SJCRH30 (cell line): Measurements from ENCODE around the gene CLDN20. TPM values are rescaled to one million over a fixed set of nuclear protein-coding genes. Genes with fewer than 3 reads are reported as not detected.
"Not testable (repeated sequence)": the region's sequence is repeated elsewhere in the genome, so short reads cannot be mapped to it uniquely, and the experiment has no call there.

Experiments
- DNase-seq, 2 experiments: peaks; one replicate each; pipeline ENCODE4 v3.0.0-alpha.2; 2015 to 2020
- H3K27ac ChIP-seq: fragments of 250-450 bp; sonication (Bioruptor Pico); 2 replicates; pipeline ENCODE4 v1.5.1; 2020; ENCODE audit warnings: mild to moderate bottlenecking, moderate library complexity
- H3K27me3 ChIP-seq: fragments of 250-450 bp; sonication (Bioruptor Pico); 2 replicates; pipeline ENCODE4 v1.5.1; 2020; ENCODE audit warnings: mild to moderate bottlenecking, moderate library complexity
- H3K36me3 ChIP-seq: fragments of 250-450 bp; sonication (Bioruptor Pico); 2 replicates; pipeline ENCODE4 v1.5.1; 2020; ENCODE audit warnings: mild to moderate bottlenecking, moderate library complexity
- H3K4me1 ChIP-seq: fragments of 250-450 bp; sonication (Bioruptor Pico); 2 replicates; pipeline ENCODE4 v1.5.1; 2020; ENCODE audit warnings: mild to moderate bottlenecking, moderate library complexity
- H3K4me3 ChIP-seq: fragments of 250-450 bp; sonication (Bioruptor Pico); 2 replicates; pipeline ENCODE4 v1.5.1; 2020; ENCODE audit warnings: mild to moderate bottlenecking, moderate library complexity
- H3K9me3 ChIP-seq: fragments of 250-450 bp; sonication (Bioruptor Pico); replicated peaks from 2 replicates; pipeline ENCODE4 v1.5.1; 2020; ENCODE audit warnings: mild to moderate bottlenecking, moderate library complexity
- total RNA-seq: library from RNA; depleted of rRNA; stranded (reverse); fragments of >200 nt; shearing (Covaris generic); gene quantifications from 2 replicates; pipeline ENCODE4 v1.2.3, GENCODE V29; 2014; rRNA removed

CLDN20 gene, protein sequence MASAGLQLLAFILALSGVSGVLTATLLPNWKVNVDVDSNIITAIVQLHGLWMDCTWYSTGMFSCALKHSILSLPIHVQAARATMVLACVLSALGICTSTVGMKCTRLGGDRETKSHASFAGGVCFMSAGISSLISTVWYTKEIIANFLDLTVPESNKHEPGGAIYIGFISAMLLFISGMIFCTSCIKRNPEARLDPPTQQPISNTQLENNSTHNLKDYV
- total RNA-seq = not detected in 2 replicates

DNA sequence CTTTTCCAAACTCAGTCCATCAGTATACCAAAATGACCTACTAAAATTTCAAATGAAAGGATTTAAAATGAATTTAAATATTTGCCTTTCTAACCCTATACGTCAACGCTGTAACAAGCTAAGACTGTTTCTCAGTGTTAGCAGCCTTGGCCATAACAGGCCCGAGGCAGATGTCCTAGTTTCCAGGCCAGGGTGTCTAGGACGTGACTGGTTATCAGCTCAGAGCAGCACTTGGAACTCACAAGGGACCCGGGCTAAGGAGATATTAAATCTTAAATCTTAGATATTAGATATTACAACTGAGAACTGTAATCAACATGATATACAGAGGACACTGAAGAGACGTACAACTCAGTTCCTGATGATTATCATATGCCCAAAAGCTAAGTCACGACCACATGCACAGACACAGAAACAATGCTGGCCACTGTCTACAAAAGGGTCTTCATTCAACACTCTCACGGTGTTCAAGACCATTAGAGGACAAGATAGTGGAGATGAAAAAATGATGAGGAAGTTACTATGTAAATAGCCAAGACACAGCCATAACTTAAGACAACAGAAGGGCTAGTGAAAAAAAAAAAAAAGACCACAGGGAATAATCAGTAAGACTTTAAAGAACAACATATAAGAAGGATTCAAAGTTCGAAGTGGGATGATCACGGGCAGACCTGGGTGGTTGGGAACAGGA is at the start of gene CLDN20:
Gene CLDN20, plus strand, starts transcription at position 641 of the 691 bp plus-strand sequence. CDS start 11,707 bp downstream, outside the sequence.
- no peaks in the 10 kb centered on the region for H3K9me3 ChIP-seq
- peaks cover 15% of the 10 kb centered on the region for H3K36me3 ChIP-seq
- no peak within 1 kb of the TSS for H3K27ac ChIP-seq
- no peak within 1 kb of the TSS for H3K4me3 ChIP-seq
- no peaks in the 10 kb centered on the region for H3K27me3 ChIP-seq
- no peak for DNase-seq
- H3K4me1 ChIP-seq = peaks cover 9% of the 10 kb centered on the region

- no peak for DNase-seq
- peaks cover 12% of the 10 kb centered on the region for H3K36me3 ChIP-seq
- H3K4me1 ChIP-seq = peaks cover 15% of the 10 kb centered on the region
- no peaks in the 10 kb centered on the region for H3K27me3 ChIP-seq
- H3K4me3 ChIP-seq = no peak overlapping the region
- no peak overlapping the region for H3K27ac ChIP-seq
- peaks cover 5% of the 10 kb centered on the region; the same call in 1 of the 2 replicates for H3K9me3 ChIP-seq
Measured at GRCh38 chr6:155215906-155216305, 47.9 kb upstream of the CLDN20 start.

GRCh38 chr6:155216312-155217046 is 47.3 kb upstream of the CLDN20 start:
- Histone ChIP-seq H3K4me3 (no peak overlapping the region), H3K9me3 (peaks cover 5% of the 10 kb centered on the region; the same call in 1 of the 2 replicates), H3K36me3 (peaks cover 8% of the 10 kb centered on the region), H3K27ac (no peak overlapping the region), H3K4me1 (peaks cover 15% of the 10 kb centered on the region), H3K27me3 (no peaks in the 10 kb centered on the region)
- no peak for DNase-seq

DNA sequence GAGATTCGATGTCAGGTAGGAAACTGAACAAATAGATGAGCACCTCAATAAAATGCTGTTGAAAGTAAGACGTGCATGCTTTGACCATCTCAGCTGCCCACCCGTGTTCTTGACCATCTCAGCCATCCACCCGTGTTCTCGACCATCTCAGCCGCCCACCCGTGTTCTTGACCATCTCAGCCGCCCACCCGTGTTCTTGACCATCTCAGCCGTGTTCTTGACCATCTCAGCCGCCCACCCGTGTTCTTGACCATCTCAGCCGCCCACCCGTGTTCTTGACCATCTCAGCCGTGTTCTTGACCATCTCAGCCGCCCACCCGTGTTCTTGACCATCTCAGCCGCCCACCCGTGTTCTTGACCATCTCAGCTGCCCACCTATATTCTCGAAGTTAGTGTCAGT is 45.1 kb upstream of the CLDN20 start:
- not testable (repeated sequence) for H3K36me3 ChIP-seq, H3K27ac ChIP-seq, H3K27me3 ChIP-seq, H3K4me1 ChIP-seq, DNase-seq, H3K9me3 ChIP-seq, H3K4me3 ChIP-seq

- Histone ChIP-seq H3K9me3 (no peaks in the 10 kb centered on the region), H3K4me1 (no peaks in the 10 kb centered on the region), H3K4me3 (no peak overlapping the region), H3K36me3 (no peaks in the 10 kb centered on the region; the same call in 1 of the 2 replicates), H3K27me3 (no peaks in the 10 kb centered on the region), H3K27ac (no peak overlapping the region)
- no peak for DNase-seq
Measured at GRCh38 chr6:155219299-155219698, 44.5 kb upstream of the CLDN20 start.

- no peaks in the 10 kb centered on the region for H3K9me3 ChIP-seq
- no peaks in the 10 kb centered on the region; the same call in 1 of the 2 replicates for H3K36me3 ChIP-seq
- no peak overlapping the region for H3K4me3 ChIP-seq
- H3K27ac ChIP-seq = no peak overlapping the region
- H3K4me1 ChIP-seq = no peaks in the 10 kb centered on the region
- no peak for DNase-seq
- H3K27me3 ChIP-seq = no peaks in the 10 kb centered on the region
Measured at GRCh38 chr6:155219858-155220301, 43.9 kb upstream of the CLDN20 start.

- Histone ChIP-seq H3K27me3 (no peaks in the 10 kb centered on the region), H3K9me3 (no peaks in the 10 kb centered on the region)
- no peak for DNase-seq
Measured at GRCh38 chr6:155221086-155221485, 42.7 kb upstream of the CLDN20 start.

DNA sequence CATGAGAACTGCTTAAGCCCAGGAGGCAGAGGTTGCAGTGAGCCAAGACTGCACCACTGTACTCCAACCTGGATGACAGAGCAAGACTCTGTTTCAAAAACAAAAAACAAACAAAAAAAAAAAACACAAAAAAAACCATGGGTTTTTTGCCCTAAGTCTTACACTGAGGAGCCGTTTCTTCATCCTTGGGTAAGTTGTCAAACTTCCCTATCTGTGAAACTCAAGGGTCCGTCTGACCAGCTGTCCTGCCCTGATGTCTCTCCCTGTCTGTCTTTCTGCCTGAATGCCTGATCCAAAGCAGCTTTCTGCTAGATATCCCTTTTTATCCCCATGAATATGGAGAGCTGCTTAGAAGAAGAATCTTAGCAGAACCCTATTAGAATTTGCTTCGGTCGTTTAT is 41.3 kb upstream of the CLDN20 start:
- H3K4me3 ChIP-seq = no peak overlapping the region
- DNase-seq = no peak
- H3K27me3 ChIP-seq = no peaks in the 10 kb centered on the region
- no peaks in the 10 kb centered on the region for H3K9me3 ChIP-seq
- no peak overlapping the region for H3K27ac ChIP-seq
- H3K4me1 ChIP-seq = no peaks in the 10 kb centered on the region
- no peaks in the 10 kb centered on the region; the same call in 1 of the 2 replicates for H3K36me3 ChIP-seq

More at GRCh38 chr6:155221086-155221485, 42.7 kb upstream of the CLDN20 start:
- H3K36me3 ChIP-seq = no peaks in the 10 kb centered on the region; the same call in 1 of the 2 replicates
- no peak overlapping the region for H3K27ac ChIP-seq
- no peak overlapping the region for H3K4me3 ChIP-seq
- H3K4me1 ChIP-seq = no peaks in the 10 kb centered on the region

GRCh38 chr6:155223646-155224451 is 40.0 kb upstream of the CLDN20 start:
- Histone ChIP-seq H3K27me3 (no peaks in the 10 kb centered on the region), H3K4me3 (no peak overlapping the region), H3K4me1 (no peaks in the 10 kb centered on the region), H3K27ac (no peak overlapping the region), H3K36me3 (no peaks in the 10 kb centered on the region), H3K9me3 (no peaks in the 10 kb centered on the region)
- DNase-seq = no peak

GRCh38 chr6:155224618-155225017 is 39.2 kb upstream of the CLDN20 start:
- Histone ChIP-seq H3K4me1 (no peaks in the 10 kb centered on the region), H3K4me3 (no peak overlapping the region), H3K9me3 (no peaks in the 10 kb centered on the region), H3K27me3 (no peaks in the 10 kb centered on the region), H3K27ac (no peak overlapping the region), H3K36me3 (0 out of 2 replicates have a peak, but pooled peaks cover 3% of the 10 kb centered on the region)
- no peak for DNase-seq

DNA sequence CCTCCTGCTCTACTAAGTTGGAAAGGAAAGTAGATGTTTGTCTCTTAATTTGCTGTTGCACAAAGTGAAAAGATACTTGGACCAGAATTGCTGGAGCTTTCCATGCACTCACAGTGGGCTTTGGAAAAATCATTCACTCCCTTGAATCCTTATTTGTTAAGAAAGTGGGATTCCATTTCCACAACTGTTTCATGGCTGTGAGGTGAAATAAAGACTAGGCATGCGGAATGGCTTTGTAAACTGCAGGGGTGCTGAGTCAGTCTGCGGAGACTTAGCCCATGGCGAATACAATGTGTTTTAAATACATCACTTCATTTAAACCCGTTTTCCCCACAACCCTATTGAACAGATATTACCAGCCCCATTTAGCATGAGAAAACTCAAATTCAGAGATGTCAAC is 36.8 kb upstream of the CLDN20 start:
- no peaks in the 10 kb centered on the region for H3K27me3 ChIP-seq
- no peaks in the 10 kb centered on the region for H3K4me1 ChIP-seq
- H3K36me3 ChIP-seq = 0 out of 2 replicates have a peak, but pooled peaks cover 3% of the 10 kb centered on the region
- no peak for DNase-seq
- H3K27ac ChIP-seq = no peak overlapping the region
- H3K9me3 ChIP-seq = no peaks in the 10 kb centered on the region
- no peak overlapping the region for H3K4me3 ChIP-seq

GRCh38 chr6:155228546-155229166 is 35.2 kb upstream of the CLDN20 start:
- H3K4me3 ChIP-seq = no peak overlapping the region
- no peaks in the 10 kb centered on the region for H3K9me3 ChIP-seq
- H3K36me3 ChIP-seq = 0 out of 2 replicates have a peak, but pooled peaks cover 3% of the 10 kb centered on the region
- H3K27me3 ChIP-seq = no peaks in the 10 kb centered on the region
- no peak overlapping the region for H3K27ac ChIP-seq
- DNase-seq = no peak
- H3K4me1 ChIP-seq = no peaks in the 10 kb centered on the region

DNA sequence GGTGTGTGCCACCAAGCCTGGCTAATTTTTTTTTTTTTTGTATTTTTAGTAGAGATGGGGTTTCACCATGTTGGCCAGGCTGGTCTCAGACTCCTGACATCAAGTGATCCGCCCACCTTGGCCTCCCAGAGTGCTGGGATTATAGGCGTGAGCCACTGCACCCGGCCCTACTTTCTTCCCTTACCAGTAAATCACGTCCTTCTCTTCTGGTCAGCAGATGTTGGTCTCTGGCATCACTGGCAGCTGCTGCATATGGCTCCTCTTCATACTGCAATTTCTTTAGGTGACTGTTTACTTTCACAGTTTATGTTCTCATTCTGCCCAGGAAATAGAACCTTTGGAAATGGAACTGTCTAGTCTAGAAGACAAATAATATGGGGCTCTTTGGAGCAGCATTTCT is 32.8 kb upstream of the CLDN20 start:
- H3K27ac ChIP-seq, DNase-seq, H3K9me3 ChIP-seq, H3K27me3 ChIP-seq, H3K36me3 ChIP-seq, H3K4me1 ChIP-seq, H3K4me3 ChIP-seq: not testable (repeated sequence)

DNA sequence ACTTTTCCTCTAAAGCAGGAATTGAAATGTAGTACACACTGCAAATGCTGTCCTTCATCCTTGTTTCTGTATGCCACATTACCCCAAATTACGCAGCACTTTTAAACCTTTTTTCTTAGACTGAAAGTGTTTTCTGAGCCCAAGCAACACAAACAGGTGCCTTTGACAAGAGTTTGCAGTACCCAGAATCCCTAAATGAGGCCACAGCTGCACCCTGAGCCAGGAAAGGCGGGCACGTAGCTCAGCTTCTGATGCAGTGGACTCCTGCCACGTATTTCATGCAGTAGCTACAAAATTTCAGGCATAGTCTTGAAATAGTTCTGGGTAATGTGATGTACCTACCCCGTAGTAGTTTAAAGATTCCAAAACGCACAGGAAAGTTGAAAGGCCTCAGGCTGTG is 31.0 kb upstream of the CLDN20 start:
- DNase-seq = no peak
- no peaks in the 10 kb centered on the region for H3K27me3 ChIP-seq
- no peak overlapping the region for H3K27ac ChIP-seq
- 0 out of 2 replicates have a peak, but pooled peaks cover 3% of the 10 kb centered on the region for H3K36me3 ChIP-seq
- no peaks in the 10 kb centered on the region for H3K4me1 ChIP-seq
- H3K4me3 ChIP-seq = no peak overlapping the region
- no peaks in the 10 kb centered on the region for H3K9me3 ChIP-seq
